T-helper 22 cell (primary cell): ENCODE measurements around the gene IRS2.
"Not testable (repeated sequence)": the region's sequence is repeated elsewhere in the genome, so short reads cannot be mapped to it uniquely, and the experiment has no call there.

Experiments
- DNase-seq: peaks from one replicate; pipeline ENCODE4 v3.0.0-alpha.2; 2020; ENCODE audit warnings: low read depth

Gene IRS2

GRCh38 chr13:109732470-109733170 is 53.8 kb downstream of the IRS2 start:
- not testable (repeated sequence) for DNase-seq

GRCh38 chr13:109730812-109731335 is 55.5 kb downstream of the IRS2 start:
- DNase-seq = no peak

DNA sequence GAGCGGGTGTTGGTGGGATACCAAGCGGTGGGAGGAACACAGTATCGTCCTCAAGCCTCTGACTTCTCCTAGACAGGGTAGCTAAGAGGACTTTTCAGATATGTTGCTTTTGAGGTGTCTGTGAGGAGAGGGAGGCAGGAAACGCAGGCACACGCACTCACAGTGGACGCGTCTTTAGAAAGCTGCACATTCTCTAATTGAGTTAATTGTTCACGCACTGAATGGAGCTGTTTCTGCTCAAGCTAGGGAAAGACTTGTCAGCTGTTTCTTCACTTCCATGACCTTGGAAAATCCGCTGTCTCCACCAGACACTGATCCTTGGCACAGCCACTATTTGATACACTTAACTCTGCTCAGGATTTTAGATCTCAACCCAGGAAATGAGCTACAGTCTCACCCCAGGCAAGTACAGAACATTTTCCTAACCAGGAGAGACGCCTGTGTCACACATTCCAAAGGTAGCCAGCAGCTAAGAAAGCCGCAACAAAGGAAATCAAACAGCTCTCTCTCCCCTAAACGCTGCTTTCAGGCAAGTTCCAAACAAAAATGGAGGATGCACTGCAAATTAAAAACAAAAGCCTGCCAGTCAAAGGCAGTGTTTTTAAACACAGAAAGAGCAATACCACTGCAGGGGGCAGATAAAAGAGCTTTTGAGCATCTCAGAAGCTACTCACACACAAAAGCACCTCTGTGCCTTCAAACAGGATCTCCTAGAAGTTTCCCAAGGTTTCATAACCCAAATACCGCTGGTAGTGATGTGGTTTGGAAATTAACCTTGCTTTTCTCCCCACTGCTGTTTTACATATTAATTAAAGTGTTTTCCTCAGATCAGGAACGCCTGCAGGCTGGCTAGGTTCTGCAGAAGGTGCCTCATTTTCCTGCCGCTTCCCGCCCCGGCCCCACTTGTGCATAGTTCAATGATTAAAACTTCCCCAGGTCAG is 57.3 kb downstream of the IRS2 start:
- DNase-seq = no peak

GRCh38 chr13:109728061-109728460 is 58.3 kb downstream of the IRS2 start:
- no peak for DNase-seq

- DNase-seq = no peak
Observed at GRCh38 chr13:109727251-109727650, 59.1 kb downstream of the IRS2 start.

- no peak for DNase-seq
Observed at GRCh38 chr13:109725995-109726637, 60.3 kb downstream of the IRS2 start.

- DNase-seq = no peak
Observed at GRCh38 chr13:109725297-109725696, 61.1 kb downstream of the IRS2 start.

DNA sequence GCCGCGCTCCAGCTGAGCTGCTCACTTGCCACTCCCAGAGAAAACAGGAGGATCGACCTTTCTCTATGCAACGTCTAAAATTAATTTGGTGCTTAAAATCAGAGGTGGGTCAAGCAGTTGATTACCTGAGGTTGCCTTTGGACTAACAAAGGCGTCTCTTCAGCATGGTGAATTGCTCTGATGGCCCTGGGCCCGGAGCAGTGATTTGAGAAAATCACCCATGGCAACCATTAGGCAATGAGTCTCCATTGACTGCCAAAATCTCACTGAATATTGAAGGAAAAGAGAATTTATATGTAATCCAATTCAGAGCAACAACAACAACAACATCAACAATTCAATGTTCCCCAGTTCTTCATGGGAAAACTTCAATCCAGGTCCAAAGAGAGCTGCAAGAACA is 61.8 kb downstream of the IRS2 start:
- DNase-seq = no peak

GRCh38 chr13:109723046-109723445 is 63.3 kb downstream of the IRS2 start:
- no peak for DNase-seq

DNA sequence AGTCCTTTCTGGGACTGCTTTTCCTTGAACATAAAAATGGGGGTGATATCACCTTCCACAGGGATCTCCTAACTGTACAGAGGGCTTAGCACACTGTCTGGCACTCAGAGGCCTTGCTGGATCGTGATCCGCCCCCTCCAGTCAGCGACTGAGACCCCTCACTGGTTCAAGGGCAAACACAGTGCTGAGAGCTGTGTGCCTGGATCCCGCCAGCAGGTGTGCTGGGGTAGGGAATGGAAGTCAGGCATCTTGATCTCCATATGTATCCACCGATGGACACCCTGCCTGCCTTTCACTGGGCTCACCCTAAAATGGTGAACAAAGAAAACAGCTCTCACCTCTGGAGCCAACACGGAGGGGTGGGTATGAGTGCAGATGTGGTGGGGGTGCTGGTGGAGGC is 64.3 kb downstream of the IRS2 start:
- no peak for DNase-seq

- DNase-seq = no peak
Observed at GRCh38 chr13:109720758-109721184, 65.6 kb downstream of the IRS2 start.

DNA sequence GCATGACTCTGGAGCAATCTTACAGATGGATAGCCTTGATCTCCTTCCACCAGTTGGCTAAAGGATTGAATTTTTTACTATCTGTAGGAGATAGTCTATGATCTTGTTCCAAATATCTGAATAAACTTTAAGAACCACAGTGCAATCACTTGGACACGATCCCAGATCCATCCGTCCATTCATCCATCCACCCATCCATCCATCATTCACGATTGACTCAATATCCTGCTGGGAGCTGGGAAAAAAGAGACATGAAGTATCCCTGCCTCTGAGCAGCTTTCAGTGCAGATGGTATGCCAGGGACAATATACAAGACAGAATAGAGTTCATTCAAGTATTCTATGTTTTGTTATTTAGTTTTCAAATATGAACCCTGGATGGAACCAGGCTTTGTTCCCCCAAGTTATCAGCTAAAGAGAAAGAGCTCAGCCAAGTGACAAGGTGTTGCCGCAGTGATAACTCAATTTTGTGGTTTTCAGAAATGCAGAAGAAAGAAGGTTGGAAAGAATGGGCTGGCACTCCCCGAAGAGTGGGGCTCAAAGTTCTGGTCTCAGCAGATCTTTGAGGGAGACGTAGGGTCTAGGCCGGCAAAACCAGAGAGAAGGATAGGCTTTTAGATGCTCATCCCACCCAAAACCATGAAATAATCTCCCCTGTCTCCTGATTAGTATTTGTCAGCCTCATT is 66.3 kb downstream of the IRS2 start:
- no peak for DNase-seq

DNA sequence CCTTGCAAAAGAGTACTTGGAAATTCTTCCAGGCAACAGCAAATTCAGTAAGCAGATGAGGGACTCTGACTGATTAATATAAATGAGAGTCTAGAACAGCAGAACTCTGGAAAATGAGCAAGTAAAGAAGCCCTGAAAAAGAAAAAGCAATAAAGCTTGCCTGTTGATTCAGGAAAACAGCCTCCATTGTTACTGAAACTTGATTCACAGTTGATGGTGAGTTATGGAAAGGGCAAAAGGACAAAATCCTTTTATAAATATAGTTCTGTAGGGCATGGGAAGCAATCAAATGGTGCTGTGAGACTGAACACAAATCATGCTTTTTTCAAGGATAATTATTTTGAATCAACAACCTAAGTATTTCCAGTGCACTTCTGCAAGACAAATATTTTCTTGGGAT is 67.7 kb downstream of the IRS2 start:
- no peak for DNase-seq

DNA sequence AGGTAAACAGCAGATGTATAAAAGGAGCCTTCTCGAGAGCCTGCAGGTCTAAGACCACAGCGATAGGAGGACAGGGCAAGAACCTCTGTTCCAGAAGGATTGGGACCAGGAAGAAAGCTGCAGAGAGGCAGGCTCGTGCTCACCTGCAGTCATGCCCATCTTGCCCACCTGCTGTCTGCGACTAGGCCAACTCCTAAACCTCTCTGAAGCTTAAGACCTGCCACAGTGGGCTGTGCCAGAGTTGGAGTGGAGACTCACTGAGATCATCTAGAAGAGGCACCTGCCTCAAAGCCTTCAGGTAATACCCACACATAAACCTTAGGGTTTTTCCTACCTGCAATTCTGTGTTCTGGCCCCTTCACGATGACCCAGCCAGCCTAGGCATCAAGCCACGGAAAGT is 68.7 kb downstream of the IRS2 start:
- DNase-seq = no peak

DNA sequence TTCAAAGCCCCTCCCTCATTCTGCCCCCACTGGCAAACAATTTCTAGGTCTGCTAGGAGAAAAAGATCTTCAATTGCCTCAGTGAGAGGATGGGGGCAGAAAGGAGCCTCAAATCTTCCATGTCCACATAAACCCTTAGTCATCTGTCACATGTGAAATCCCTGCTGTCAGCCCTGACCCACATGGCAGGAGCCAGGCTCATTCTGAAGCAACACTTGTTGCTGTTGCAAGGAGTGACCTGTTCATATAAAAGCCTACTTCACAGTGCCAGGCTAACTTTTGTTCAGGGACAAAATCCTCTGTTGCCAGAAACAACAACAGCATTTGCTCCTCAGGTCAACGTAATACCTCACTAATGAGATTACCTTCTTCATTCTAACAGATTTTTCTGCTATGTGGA is 70.5 kb downstream of the IRS2 start:
- DNase-seq = no peak

DNA sequence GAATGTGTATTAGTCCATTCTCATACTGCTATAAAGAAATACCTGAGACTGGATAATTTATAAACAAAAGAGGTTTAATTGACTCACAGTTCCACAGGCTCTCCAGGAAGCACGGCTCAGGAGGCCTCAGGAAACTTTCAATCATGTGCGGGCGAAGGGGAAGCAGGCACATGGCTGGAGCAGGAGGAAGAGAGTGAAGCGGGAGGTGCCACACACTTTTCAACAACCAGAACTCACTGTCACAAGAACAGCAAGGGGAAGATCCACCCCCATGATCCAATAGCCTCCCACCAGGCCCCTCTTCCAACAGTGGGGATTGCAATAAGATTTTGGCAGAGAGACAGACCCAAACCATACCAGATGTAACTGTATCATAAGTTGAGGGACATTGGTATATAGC is 72.7 kb downstream of the IRS2 start:
- no peak for DNase-seq

DNA sequence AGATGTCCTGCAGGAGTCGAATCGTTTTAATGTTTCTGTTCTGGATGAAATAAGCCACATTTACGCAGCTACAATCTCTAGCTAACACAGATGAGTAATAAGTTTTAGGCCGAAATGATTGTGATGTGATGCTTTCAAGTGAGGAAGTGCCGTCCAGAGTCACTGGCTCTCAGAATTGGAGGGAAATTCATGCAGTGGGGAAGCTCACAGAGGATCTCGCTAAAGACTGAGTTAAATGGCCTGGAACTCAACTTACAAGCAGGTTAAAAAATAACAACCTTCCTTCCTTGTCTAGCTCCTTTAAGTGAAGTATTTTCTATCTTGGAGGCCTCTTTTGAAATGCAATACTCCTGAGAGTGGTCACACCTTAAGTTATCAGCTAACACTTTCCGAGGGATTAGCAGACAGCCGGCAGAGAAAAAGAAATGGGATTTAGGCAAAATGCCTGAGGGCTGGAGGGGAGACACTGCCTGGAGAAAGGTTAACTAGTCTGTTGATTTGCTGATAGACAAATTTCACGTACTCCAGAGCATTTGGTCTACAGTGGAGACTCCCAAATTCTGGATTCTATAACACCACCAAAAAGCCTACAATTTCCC is 74.2 kb downstream of the IRS2 start:
- DNase-seq = no peak

GRCh38 chr13:109707742-109708617 is 78.4 kb downstream of the IRS2 start:
- no peak for DNase-seq

- no peak for DNase-seq
Observed at GRCh38 chr13:109707044-109707741, 79.2 kb downstream of the IRS2 start.
